HG03457 (cell line): ENCODE data around the gene TTYH3.

ENCODE experiments used
- ATAC-seq: cut with Tn5 transposase; IDR thresholded peaks from one replicate; pipeline ENCODE4 v1.9.1; 2021; ENCODE audit warnings: moderate number of reproducible peaks; ENCODE audit not compliant: unreplicated experiment

Gene TTYH3

GRCh38 chr7:2701832-2702593 is 70.2 kb downstream of the TTYH3 start:
- ATAC-seq, result no peak

GRCh38 chr7:2702594-2702957 is 70.8 kb downstream of the TTYH3 start:
- ATAC-seq, result no peak

GRCh38 chr7:2705371-2706096 is 73.7 kb downstream of the TTYH3 start:
- no peak for ATAC-seq

- no peak for ATAC-seq
These were observed 74.9 kb downstream of the TTYH3 start for GRCh38 chr7:2706685-2707126.

GRCh38 chr7:2707481-2707880 is 75.7 kb downstream of the TTYH3 start:
- ATAC-seq, result no peak

GRCh38 chr7:2708041-2708440 is 76.3 kb downstream of the TTYH3 start:
- no peak for ATAC-seq

- ATAC-seq, result no peak
These were observed 76.9 kb downstream of the TTYH3 start for GRCh38 chr7:2708547-2709310.

GRCh38 chr7:2709553-2710285 is 77.9 kb downstream of the TTYH3 start:
- ATAC-seq, result peak; percentile 52

- ATAC-seq, result peak; percentile 46
These were observed 78.5 kb downstream of the TTYH3 start for GRCh38 chr7:2710286-2710655.

GRCh38 chr7:2710901-2711551 is 79.2 kb downstream of the TTYH3 start:
- ATAC-seq, result peak; percentile 38

- ATAC-seq, result no peak
These were observed 80.3 kb downstream of the TTYH3 start for GRCh38 chr7:2711895-2712675.

GRCh38 chr7:2713370-2713769 is 81.6 kb downstream of the TTYH3 start:
- ATAC-seq, result no peak

GRCh38 chr7:2713978-2714377 is 82.2 kb downstream of the TTYH3 start:
- no peak for ATAC-seq
